ENCODE results near the gene CBX1.

CBX1 gene

GRCh38 chr17:48027322-48027981 lies 73.8 kb downstream of the CBX1 start:
- DNase-seq (ENCODE audit: low read depth in 2 of 3, low spot score in 1 of 3) = no peak

GRCh38 chr17:48026502-48027321 lies 74.6 kb downstream of the CBX1 start:
- DNase-seq (ENCODE audit: low read depth in 2 of 3, low spot score in 1 of 3) = peak in 2 of 3 donors; percentile 65 to 70

GRCh38 chr17:48025904-48026501 lies 75.3 kb downstream of the CBX1 start:
- DNase-seq (ENCODE audit: low read depth in 2 of 3, low spot score in 1 of 3) = no peak

- DNase-seq (ENCODE audit: low read depth in 2 of 3, low spot score in 1 of 3) = peak; percentile 96 to 99 (median 98)
These were observed 76.0 kb downstream of the CBX1 start for GRCh38 chr17:48025040-48025903.

- peak in 1 of 3 donors; percentile 44 for DNase-seq (ENCODE audit: low read depth in 2 of 3, low spot score in 1 of 3)
These were observed 76.9 kb downstream of the CBX1 start for GRCh38 chr17:48024149-48025039.

- DNase-seq (ENCODE audit: low read depth in 2 of 3, low spot score in 1 of 3) = peak in 1 of 3 donors; percentile 32
These were observed 77.7 kb downstream of the CBX1 start for GRCh38 chr17:48023400-48024148.

- no peak for DNase-seq (ENCODE audit: low read depth in 2 of 3, low spot score in 1 of 3)
These were observed 78.4 kb downstream of the CBX1 start for GRCh38 chr17:48022901-48023300.

GRCh38 chr17:48021934-48022333 lies 79.3 kb downstream of the CBX1 start:
- DNase-seq (ENCODE audit: low read depth in 2 of 3, low spot score in 1 of 3) = no peak
